SK-N-SH treated with all-trans-retinoic acid at 6 μM for 48 hours (cell line): ENCODE data around the gene LSS.

ENCODE experiments used
- ARNTL ChIP-seq: fragments of 450-650 bp; formaldehyde crosslinking; IDR thresholded peaks from 2 replicates; pipeline ENCODE4 v1.5.0; 2020; ENCODE audit warnings: low read depth, mild to moderate bottlenecking, moderate library complexity, borderline replicate concordance
- OSR1 ChIP-seq: fragments of 250-450 bp; sonication (Bioruptor Pico); IDR thresholded peaks from 2 replicates; pipeline ENCODE4 v1.8.0; 2022; ENCODE audit warnings: moderate library complexity, mild to moderate bottlenecking, inconsistent platforms
- RARB ChIP-seq: fragments of 250-450 bp; sonication (Bioruptor Pico); IDR thresholded peaks from 2 replicates; pipeline ENCODE4 v1.8.0; 2021; ENCODE audit warnings: mild to moderate bottlenecking, moderate library complexity
- SNAI2 ChIP-seq: fragments of 250-450 bp; sonication (Bioruptor Pico); IDR thresholded peaks from 2 replicates; pipeline ENCODE4 v1.5.0; 2020; ENCODE audit warnings: mild to moderate bottlenecking, moderate library complexity
- TCF4 ChIP-seq: fragments of 250-450 bp; sonication (Bioruptor Pico); IDR thresholded peaks from 2 replicates; pipeline ENCODE4 v1.8.0; 2021; ENCODE audit warnings: mild to moderate bottlenecking, moderate library complexity, borderline replicate concordance
- TOX ChIP-seq: fragments of 250-450 bp; sonication (Bioruptor Pico); IDR thresholded peaks from 2 replicates; pipeline ENCODE4 v1.8.0; 2021; ENCODE audit warnings: mild to moderate bottlenecking, moderate library complexity, borderline replicate concordance
- ZFP30 ChIP-seq: fragments of 450-650 bp; formaldehyde crosslinking; IDR thresholded peaks from 2 replicates; pipeline ENCODE4 v1.5.0; 2022; ENCODE audit warnings: mild to moderate bottlenecking, moderate library complexity
- ZNF565 ChIP-seq: fragments of 450-650 bp; formaldehyde crosslinking; conservative IDR thresholded peaks from 2 replicates; pipeline ENCODE4 v1.5.0; 2020; ENCODE audit warnings: low read depth, mild to moderate bottlenecking, moderate library complexity
- ZNF70 ChIP-seq: fragments of 450-650 bp; formaldehyde crosslinking; IDR thresholded peaks from 2 replicates; pipeline ENCODE4 v1.5.0; 2020; ENCODE audit warnings: mild to moderate bottlenecking, moderate library complexity
- TF ChIP-seq, protein P1 (sequence below): fragments of 250-450 bp; sonication (Bioruptor Pico); IDR thresholded peaks from 2 replicates; pipeline ENCODE4 v1.8.0; 2020; ENCODE audit warnings: mild to moderate bottlenecking, moderate library complexity, borderline replicate concordance
- TF ChIP-seq, protein P2 (sequence below): fragments of 250-450 bp; sonication (Bioruptor Pico); IDR thresholded peaks from 2 replicates; pipeline ENCODE4 v1.5.1; 2020; ENCODE audit warnings: low read depth, mild to moderate bottlenecking, moderate library complexity
- TF ChIP-seq, protein P3 (sequence below): fragments of 250-450 bp; sonication (Bioruptor Pico); IDR thresholded peaks from 2 replicates; pipeline ENCODE4 v1.8.0; 2021; ENCODE audit warnings: low read depth, mild to moderate bottlenecking, moderate library complexity, borderline replicate concordance
- TF ChIP-seq, protein P4 (sequence below): fragments of 250-450 bp; sonication (Bioruptor Pico); IDR thresholded peaks from 2 replicates; pipeline ENCODE4 v1.5.0; 2020; ENCODE audit warnings: mild to moderate bottlenecking, moderate library complexity

DNA sequence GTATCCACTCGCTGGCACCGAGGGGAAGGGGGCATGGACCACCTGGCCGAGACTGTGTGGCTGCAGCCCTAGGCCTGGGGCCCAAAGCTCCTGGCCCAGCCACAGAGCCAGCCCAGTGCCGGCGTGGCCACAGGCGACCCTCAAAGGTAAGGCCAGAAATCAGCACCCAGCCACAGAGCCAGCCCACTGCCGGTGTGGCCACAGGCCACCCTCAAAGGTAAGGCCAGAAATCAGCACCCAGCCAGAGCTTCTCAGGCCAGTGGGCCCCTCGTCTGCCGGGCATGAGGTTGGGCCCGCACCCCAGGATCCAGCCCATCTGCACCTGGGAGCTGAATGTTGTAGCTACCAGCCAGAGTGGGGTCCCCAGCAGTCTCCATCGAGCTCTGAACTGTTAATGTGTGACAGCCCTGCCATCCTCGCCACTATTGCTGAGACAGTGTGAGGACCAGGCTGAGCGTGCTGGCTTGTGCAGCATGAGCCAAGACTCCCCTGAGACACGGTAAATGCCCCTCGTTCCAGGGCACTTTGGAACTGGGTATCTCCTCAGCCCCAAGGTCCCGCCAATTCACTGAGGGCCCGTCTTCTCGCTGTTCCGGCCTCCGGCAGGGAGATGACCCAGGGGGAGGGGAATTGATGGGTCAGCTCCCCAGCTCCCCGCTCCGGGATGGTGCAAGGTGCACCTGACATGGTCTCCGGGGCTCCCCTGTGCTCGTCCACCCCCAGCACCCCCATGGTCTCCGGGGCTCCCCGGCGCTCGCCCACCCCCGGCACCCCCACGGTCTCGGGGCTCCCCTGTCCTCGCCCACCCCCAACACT, 68.5 kb downstream of the LSS start:
- TF ChIP-seq ZFP30, result no peak
- no peak for TF ChIP-seq SNAI2 (CRISPR knock-in tag)
- no peak for TF ChIP-seq OSR1 (CRISPR knock-in tag)
- no peak for TF ChIP-seq ZNF565 (CRISPR knock-in tag)
- TF ChIP-seq TOX (CRISPR knock-in tag), result no peak
- no peak for TF ChIP-seq RARB (CRISPR knock-in tag)
- TF ChIP-seq, protein P1, sequence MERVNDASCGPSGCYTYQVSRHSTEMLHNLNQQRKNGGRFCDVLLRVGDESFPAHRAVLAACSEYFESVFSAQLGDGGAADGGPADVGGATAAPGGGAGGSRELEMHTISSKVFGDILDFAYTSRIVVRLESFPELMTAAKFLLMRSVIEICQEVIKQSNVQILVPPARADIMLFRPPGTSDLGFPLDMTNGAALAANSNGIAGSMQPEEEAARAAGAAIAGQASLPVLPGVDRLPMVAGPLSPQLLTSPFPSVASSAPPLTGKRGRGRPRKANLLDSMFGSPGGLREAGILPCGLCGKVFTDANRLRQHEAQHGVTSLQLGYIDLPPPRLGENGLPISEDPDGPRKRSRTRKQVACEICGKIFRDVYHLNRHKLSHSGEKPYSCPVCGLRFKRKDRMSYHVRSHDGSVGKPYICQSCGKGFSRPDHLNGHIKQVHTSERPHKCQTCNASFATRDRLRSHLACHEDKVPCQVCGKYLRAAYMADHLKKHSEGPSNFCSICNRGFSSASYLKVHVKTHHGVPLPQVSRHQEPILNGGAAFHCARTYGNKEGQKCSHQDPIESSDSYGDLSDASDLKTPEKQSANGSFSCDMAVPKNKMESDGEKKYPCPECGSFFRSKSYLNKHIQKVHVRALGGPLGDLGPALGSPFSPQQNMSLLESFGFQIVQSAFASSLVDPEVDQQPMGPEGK (CRISPR knock-in tag), result no peak
- TF ChIP-seq ARNTL (CRISPR knock-in tag), result no peak
- TF ChIP-seq, protein P2, sequence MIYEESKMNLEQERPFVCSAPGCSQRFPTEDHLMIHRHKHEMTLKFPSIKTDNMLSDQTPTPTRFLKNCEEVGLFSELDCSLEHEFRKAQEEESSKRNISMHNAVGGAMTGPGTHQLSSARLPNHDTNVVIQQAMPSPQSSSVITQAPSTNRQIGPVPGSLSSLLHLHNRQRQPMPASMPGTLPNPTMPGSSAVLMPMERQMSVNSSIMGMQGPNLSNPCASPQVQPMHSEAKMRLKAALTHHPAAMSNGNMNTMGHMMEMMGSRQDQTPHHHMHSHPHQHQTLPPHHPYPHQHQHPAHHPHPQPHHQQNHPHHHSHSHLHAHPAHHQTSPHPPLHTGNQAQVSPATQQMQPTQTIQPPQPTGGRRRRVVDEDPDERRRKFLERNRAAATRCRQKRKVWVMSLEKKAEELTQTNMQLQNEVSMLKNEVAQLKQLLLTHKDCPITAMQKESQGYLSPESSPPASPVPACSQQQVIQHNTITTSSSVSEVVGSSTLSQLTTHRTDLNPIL, result no peak
- TF ChIP-seq, protein P3, sequence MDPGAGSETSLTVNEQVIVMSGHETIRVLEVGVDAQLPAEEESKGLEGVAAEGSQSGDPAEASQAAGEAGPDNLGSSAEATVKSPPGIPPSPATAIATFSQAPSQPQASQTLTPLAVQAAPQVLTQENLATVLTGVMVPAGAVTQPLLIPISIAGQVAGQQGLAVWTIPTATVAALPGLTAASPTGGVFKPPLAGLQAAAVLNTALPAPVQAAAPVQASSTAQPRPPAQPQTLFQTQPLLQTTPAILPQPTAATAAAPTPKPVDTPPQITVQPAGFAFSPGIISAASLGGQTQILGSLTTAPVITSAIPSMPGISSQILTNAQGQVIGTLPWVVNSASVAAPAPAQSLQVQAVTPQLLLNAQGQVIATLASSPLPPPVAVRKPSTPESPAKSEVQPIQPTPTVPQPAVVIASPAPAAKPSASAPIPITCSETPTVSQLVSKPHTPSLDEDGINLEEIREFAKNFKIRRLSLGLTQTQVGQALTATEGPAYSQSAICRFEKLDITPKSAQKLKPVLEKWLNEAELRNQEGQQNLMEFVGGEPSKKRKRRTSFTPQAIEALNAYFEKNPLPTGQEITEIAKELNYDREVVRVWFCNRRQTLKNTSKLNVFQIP, result no peak
- no peak for TF ChIP-seq ZNF70 (CRISPR knock-in tag)
- TF ChIP-seq TCF4 (CRISPR knock-in tag), result no peak
- TF ChIP-seq, protein P4, sequence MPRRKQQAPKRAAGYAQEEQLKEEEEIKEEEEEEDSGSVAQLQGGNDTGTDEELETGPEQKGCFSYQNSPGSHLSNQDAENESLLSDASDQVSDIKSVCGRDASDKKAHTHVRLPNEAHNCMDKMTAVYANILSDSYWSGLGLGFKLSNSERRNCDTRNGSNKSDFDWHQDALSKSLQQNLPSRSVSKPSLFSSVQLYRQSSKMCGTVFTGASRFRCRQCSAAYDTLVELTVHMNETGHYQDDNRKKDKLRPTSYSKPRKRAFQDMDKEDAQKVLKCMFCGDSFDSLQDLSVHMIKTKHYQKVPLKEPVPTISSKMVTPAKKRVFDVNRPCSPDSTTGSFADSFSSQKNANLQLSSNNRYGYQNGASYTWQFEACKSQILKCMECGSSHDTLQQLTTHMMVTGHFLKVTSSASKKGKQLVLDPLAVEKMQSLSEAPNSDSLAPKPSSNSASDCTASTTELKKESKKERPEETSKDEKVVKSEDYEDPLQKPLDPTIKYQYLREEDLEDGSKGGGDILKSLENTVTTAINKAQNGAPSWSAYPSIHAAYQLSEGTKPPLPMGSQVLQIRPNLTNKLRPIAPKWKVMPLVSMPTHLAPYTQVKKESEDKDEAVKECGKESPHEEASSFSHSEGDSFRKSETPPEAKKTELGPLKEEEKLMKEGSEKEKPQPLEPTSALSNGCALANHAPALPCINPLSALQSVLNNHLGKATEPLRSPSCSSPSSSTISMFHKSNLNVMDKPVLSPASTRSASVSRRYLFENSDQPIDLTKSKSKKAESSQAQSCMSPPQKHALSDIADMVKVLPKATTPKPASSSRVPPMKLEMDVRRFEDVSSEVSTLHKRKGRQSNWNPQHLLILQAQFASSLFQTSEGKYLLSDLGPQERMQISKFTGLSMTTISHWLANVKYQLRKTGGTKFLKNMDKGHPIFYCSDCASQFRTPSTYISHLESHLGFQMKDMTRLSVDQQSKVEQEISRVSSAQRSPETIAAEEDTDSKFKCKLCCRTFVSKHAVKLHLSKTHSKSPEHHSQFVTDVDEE (CRISPR knock-in tag), result no peak
